Gastrocnemius medialis (tissue), 4 donors: ENCODE results near the gene VIT. TPM values are rescaled to one million over a fixed set of nuclear protein-coding genes. Genes with fewer than 3 reads are reported as not detected.
A peak's percentile ranks its signal among the peaks of the same experiment; 100 is the strongest.

Experiments used
- ATAC-seq, 2 donors: fragments of 150-250 bp; one replicate each; pipeline ENCODE4 v1.9.1; 2016
- DNase-seq, 2 donors: peaks; one replicate each; pipeline ENCODE4 v3.0.0-alpha.2; 2019
- H3K27ac ChIP-seq, 4 donors: fragments of 200-600 bp; sonication (generic); 1 replicate in 1 of 4; 2 replicates in 3 of 4; pipeline ENCODE4 v1.5.1; 2016 to 2018; ENCODE audit warnings: mild to moderate bottlenecking in 2 of 4, moderate library complexity in 1 of 4
- H3K27me3 ChIP-seq, 3 donors: fragments of 200-600 bp; sonication (generic) in 2 of 3; 1 replicate in 1 of 3; 2 replicates in 2 of 3; pipeline versions ENCODE4 v1.5.1 to v1.6.0; 2016 to 2019; ENCODE audit warnings: mild to moderate bottlenecking in 1 of 3, moderate library complexity in 1 of 3
- H3K36me3 ChIP-seq, 2 donors: fragments of 200-600 bp; sonication (generic) in 1 of 2; one replicate each; pipeline ENCODE4 v1.5.1; 2017 to 2018
- H3K4me1 ChIP-seq, 2 donors: fragments of 200-600 bp; sonication (generic) in 1 of 2; one replicate each; pipeline ENCODE4 v1.5.1; 2016 to 2017; ENCODE audit warnings: mild to moderate bottlenecking in 2 of 2
- H3K4me3 ChIP-seq, 4 donors: fragments of 200-600 bp; sonication (generic) in 3 of 4; 1 replicate in 1 of 4; 2 replicates in 3 of 4; pipeline ENCODE4 v1.5.1; 2016 to 2019; ENCODE audit warnings: mild to moderate bottlenecking in 2 of 4
- H3K9me3 ChIP-seq, 3 donors: fragments of 200-600 bp; sonication (generic) in 2 of 3; 1 replicate in 1 of 3; 2 replicates in 2 of 3; pipeline ENCODE4 v1.5.1; 2016 to 2019
- POLR2A ChIP-seq, 2 donors: fragments of 450-650 bp; IDR thresholded peaks; one replicate each; pipeline ENCODE4 v1.6.1; 2017; ENCODE audit warnings: antibody characterized with exemption in 2 of 2, mild to moderate bottlenecking in 2 of 2, moderate library complexity in 2 of 2
- in situ Hi-C, 4 donors: fragments of 200-750 bp; cut with MboI; loops; one replicate each; pipeline versions ENCODE4 v1.15.0 to v1.8.0; 2017; ENCODE audit warnings: low sequenced_read_pairs in 4 of 4
- intact Hi-C: fragments of 100-400 bp; cut with DNase I; formaldehyde crosslinking; loops from one replicate; pipeline ENCODE4 v1.15.1; 2023; ENCODE audit warnings: low total_unique reads
- total RNA-seq, 4 donors: library from RNA; depleted of rRNA; stranded (reverse); fragments of >200 nt; gene quantifications; one replicate each; pipeline versions ENCODE4 v1.1.0 to v1.2.3, GENCODE V29; 2016
- TF ChIP-seq, protein P1 (sequence below), 5 experiments: fragments of 450-650 bp in 3 of 5; fragments of 200-600 bp in 2 of 5; sonication (generic) in 2 of 5; IDR thresholded peaks in 4 of 5; conservative IDR thresholded peaks in 1 of 5; 1 replicate in 4 of 5; 2 replicates in 1 of 5; pipeline ENCODE4 v1.5.1; 2016 to 2019; ENCODE audit warnings: antibody characterized with exemption in 5 of 5, mild to moderate bottlenecking in 3 of 5, moderate library complexity in 3 of 5

The VIT gene
- total RNA-seq, 4 donors from 2014 or later = 14.4 to 27.3 (median 17.6) TPM

GRCh38 chr2:36663851-36664695 lies 32.4 kb upstream of the VIT start:
- in situ Hi-C loops = loop anchor here (5.0 to 25.0 kb wide), 6 partner anchors 127 to 689 kb away; no protein-coding TSS in a partner anchor
- H3K9me3 ChIP-seq = no peaks in the 10 kb centered on the region

GRCh38 chr2:36664696-36665076 lies 31.8 kb upstream of the VIT start:
- Histone ChIP-seq H3K27me3 (no peaks in the 10 kb centered on the region), H3K9me3 (no peaks in the 10 kb centered on the region), H3K36me3 (no peaks in the 10 kb centered on the region), H3K4me3 (no peak overlapping the region), H3K27ac (no peak overlapping the region), H3K4me1 (peaks cover 14 to 18% of the 10 kb centered on the region in 2 donors)
- no peak for ATAC-seq
- intact Hi-C loops (loop anchor here (1.0 kb wide), 1 partner anchor 310 kb away; no protein-coding TSS in a partner anchor), in situ Hi-C loops (loop anchor here (5.0 to 25.0 kb wide), 6 partner anchors 127 to 690 kb away; no protein-coding TSS in a partner anchor)
- DNase-seq = no peak
- TF ChIP-seq POLR2A (IDR thresholded peaks at IDR 0.05) = no peak
- TF ChIP-seq, protein P1, sequence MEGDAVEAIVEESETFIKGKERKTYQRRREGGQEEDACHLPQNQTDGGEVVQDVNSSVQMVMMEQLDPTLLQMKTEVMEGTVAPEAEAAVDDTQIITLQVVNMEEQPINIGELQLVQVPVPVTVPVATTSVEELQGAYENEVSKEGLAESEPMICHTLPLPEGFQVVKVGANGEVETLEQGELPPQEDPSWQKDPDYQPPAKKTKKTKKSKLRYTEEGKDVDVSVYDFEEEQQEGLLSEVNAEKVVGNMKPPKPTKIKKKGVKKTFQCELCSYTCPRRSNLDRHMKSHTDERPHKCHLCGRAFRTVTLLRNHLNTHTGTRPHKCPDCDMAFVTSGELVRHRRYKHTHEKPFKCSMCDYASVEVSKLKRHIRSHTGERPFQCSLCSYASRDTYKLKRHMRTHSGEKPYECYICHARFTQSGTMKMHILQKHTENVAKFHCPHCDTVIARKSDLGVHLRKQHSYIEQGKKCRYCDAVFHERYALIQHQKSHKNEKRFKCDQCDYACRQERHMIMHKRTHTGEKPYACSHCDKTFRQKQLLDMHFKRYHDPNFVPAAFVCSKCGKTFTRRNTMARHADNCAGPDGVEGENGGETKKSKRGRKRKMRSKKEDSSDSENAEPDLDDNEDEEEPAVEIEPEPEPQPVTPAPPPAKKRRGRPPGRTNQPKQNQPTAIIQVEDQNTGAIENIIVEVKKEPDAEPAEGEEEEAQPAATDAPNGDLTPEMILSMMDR (IDR thresholded peaks at IDR 0.05 in 4 of 5, conservative IDR thresholded peaks at IDR 0.05 in 1 of 5) = no peak

More at GRCh38 chr2:36663851-36664695, 32.4 kb upstream of the VIT start:
- no peaks in the 10 kb centered on the region for H3K27me3 ChIP-seq
- H3K4me1 ChIP-seq = peaks cover 18 to 21% of the 10 kb centered on the region in 2 donors
- peak; percentile 12 to 27 for DNase-seq
- TF ChIP-seq, protein P1 (IDR thresholded peaks at IDR 0.05 in 4 of 5, conservative IDR thresholded peaks at IDR 0.05 in 1 of 5) = peak; percentile 71 to 80 (median 76)
- TF ChIP-seq POLR2A (IDR thresholded peaks at IDR 0.05) = no peak
- H3K36me3 ChIP-seq = no peaks in the 10 kb centered on the region
- intact Hi-C loops = loop anchor here (1.0 kb wide), 1 partner anchor 310 kb away; no protein-coding TSS in a partner anchor
- no peak overlapping the region for H3K4me3 ChIP-seq
- ATAC-seq = peak; percentile 82 to 84
- peak overlapping the region; percentile 9 to 65 (median 18) for H3K27ac ChIP-seq

- no peak for DNase-seq
- TF ChIP-seq, protein P1 (IDR thresholded peaks at IDR 0.05 in 4 of 5, conservative IDR thresholded peaks at IDR 0.05 in 1 of 5) = no peak
- TF ChIP-seq POLR2A (IDR thresholded peaks at IDR 0.05) = no peak
- in situ Hi-C loops = loop anchor here (5.0 to 25.0 kb wide), 5 partner anchors 131 to 693 kb away; no protein-coding TSS in a partner anchor
- Histone ChIP-seq H3K27ac (no peak overlapping the region), H3K27me3 (no peaks in the 10 kb centered on the region), H3K9me3 (no peaks in the 10 kb centered on the region), H3K4me1 (peaks cover 9 to 10% of the 10 kb centered on the region in 2 donors), H3K36me3 (no peaks in the 10 kb centered on the region), H3K4me3 (no peak overlapping the region)
- ATAC-seq = no peak
- intact Hi-C loops = no loop called here
Observed at GRCh38 chr2:36667931-36668330, 28.6 kb upstream of the VIT start.

DNA sequence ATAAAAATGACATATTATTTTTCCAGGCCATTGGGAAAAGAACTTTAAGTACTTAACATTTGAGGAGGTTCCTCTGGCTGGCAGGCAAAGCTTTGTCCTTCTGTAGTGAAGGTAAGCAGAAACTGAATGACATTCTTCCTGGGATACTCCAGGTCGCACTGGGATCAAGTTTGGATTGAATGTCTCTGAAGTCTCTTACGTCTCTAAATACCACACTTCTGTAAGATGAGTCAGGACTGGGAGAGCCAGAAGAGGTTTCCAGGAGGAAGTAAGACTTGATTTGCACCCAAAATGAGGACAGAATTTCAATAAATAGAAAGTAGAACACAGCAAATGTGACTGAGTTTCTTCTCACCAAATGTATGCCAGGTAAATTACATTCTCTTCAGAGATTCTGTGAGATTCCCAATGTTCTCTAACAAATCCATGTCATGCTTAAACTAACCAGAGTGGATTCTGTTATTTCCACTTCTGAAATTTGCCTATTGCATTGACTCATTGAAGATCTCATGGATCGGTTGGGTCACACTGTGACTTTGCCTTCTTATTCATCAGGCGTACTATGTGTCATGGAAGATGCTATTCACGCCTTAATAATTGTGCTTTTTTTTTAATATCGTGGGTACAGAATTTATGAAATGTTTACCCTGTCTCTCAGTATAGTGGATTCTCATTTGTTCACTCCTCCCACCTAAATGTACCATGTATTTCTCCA lies 25.5 kb upstream of the VIT start:
- Histone ChIP-seq H3K27ac (no peak overlapping the region), H3K4me3 (no peak overlapping the region), H3K9me3 (no peaks in the 10 kb centered on the region), H3K4me1 (no peaks in the 10 kb centered on the region), H3K36me3 (no peaks in the 10 kb centered on the region), H3K27me3 (no peaks in the 10 kb centered on the region)
- intact Hi-C loops = no loop called here
- DNase-seq = no peak
- TF ChIP-seq, protein P1 (IDR thresholded peaks at IDR 0.05 in 4 of 5, conservative IDR thresholded peaks at IDR 0.05 in 1 of 5) = no peak
- TF ChIP-seq POLR2A (IDR thresholded peaks at IDR 0.05) = no peak
- in situ Hi-C loops = loop anchor here in 2 of 4 donors (25.0 kb wide), 1 partner anchor 134 kb away; no protein-coding TSS in a partner anchor
- ATAC-seq = no peak
